A673 (cell line): ENCODE measurements around the gene UBL7.

Experiments used
- EZH2 ChIP-seq: fragments of 200-600 bp; sonication (generic); IDR thresholded peaks from 2 replicates; pipeline ENCODE4 v1.6.1; 2017; ENCODE audit warnings: borderline replicate concordance, low read depth, mild to moderate bottlenecking, mixed read lengths, antibody characterized with exemption, low read length; ENCODE audit not compliant: poor library complexity, severe bottlenecking
- TF ChIP-seq, protein P1 (sequence below): fragments of 300-800, 200-600 bp; sonication (generic); conservative IDR thresholded peaks from 2 replicates; pipeline ENCODE4 v1.5.1; 2017; ENCODE audit warnings: low read depth, mild to moderate bottlenecking, antibody characterized with exemption, low read length, moderate library complexity, mixed read lengths

GRCh38 chr15:74399511-74400312, 61.2 kb downstream of the UBL7 start:
- TF ChIP-seq, protein P1, sequence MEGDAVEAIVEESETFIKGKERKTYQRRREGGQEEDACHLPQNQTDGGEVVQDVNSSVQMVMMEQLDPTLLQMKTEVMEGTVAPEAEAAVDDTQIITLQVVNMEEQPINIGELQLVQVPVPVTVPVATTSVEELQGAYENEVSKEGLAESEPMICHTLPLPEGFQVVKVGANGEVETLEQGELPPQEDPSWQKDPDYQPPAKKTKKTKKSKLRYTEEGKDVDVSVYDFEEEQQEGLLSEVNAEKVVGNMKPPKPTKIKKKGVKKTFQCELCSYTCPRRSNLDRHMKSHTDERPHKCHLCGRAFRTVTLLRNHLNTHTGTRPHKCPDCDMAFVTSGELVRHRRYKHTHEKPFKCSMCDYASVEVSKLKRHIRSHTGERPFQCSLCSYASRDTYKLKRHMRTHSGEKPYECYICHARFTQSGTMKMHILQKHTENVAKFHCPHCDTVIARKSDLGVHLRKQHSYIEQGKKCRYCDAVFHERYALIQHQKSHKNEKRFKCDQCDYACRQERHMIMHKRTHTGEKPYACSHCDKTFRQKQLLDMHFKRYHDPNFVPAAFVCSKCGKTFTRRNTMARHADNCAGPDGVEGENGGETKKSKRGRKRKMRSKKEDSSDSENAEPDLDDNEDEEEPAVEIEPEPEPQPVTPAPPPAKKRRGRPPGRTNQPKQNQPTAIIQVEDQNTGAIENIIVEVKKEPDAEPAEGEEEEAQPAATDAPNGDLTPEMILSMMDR = no peak
- TF ChIP-seq EZH2 = no peak
